Measurements from ENCODE around the gene HOXA13.

Gene HOXA13

GRCh38 chr7:27214239-27214950 is 14.5 kb upstream of the HOXA13 start:
- H3K36me3 Mint-ChIP-seq (ENCODE audit: low read depth) = no peaks in the 10 kb centered on the region
- H3K27me3 Mint-ChIP-seq (ENCODE audit: low read depth) = peaks cover 100% of the 10 kb centered on the region
- no peak overlapping the region for H3K4me3 Mint-ChIP-seq
- H3K27ac Mint-ChIP-seq = no peak overlapping the region
- no peak for TF ChIP-seq CTCF (IDR thresholded peaks at IDR 0.05; ENCODE audit: unreplicated experiment in 3 of 3)
- H3K9me3 Mint-ChIP-seq = no peaks in the 10 kb centered on the region
- no peaks in the 10 kb centered on the region for H3K4me1 Mint-ChIP-seq

- Mint-ChIP-seq H3K27me3 (ENCODE audit: low read depth) (peaks cover 100% of the 10 kb centered on the region), H3K4me1 (no peaks in the 10 kb centered on the region), H3K4me3 (no peak overlapping the region), H3K9me3 (no peaks in the 10 kb centered on the region), H3K36me3 (ENCODE audit: low read depth) (no peaks in the 10 kb centered on the region), H3K27ac (no peak overlapping the region)
- no peak for TF ChIP-seq CTCF (IDR thresholded peaks at IDR 0.05; ENCODE audit: unreplicated experiment in 3 of 3)
These were observed 13.7 kb upstream of the HOXA13 start for GRCh38 chr7:27213433-27214238.

- Mint-ChIP-seq H3K9me3 (peaks cover 2% of the 10 kb centered on the region), H3K27me3 (ENCODE audit: low read depth) (peaks cover 100% of the 10 kb centered on the region), H3K27ac (no peak overlapping the region), H3K4me3 (no peak overlapping the region), H3K4me1 (no peaks in the 10 kb centered on the region), H3K36me3 (ENCODE audit: low read depth) (no peaks in the 10 kb centered on the region)
- TF ChIP-seq CTCF (IDR thresholded peaks at IDR 0.05; ENCODE audit: unreplicated experiment in 3 of 3) = no peak
These were observed 12.9 kb upstream of the HOXA13 start for GRCh38 chr7:27212497-27213432.

GRCh38 chr7:27211764-27212204 is 11.9 kb upstream of the HOXA13 start:
- Mint-ChIP-seq H3K27ac (no peak overlapping the region), H3K36me3 (ENCODE audit: low read depth) (no peaks in the 10 kb centered on the region), H3K9me3 (peaks cover 2% of the 10 kb centered on the region), H3K27me3 (ENCODE audit: low read depth) (peaks cover 100% of the 10 kb centered on the region), H3K4me3 (no peak overlapping the region), H3K4me1 (no peaks in the 10 kb centered on the region)
- TF ChIP-seq CTCF (IDR thresholded peaks at IDR 0.05; ENCODE audit: unreplicated experiment in 3 of 3) = no peak

- Mint-ChIP-seq H3K27ac (no peak overlapping the region), H3K36me3 (ENCODE audit: low read depth) (no peaks in the 10 kb centered on the region), H3K4me1 (peaks cover under 1% of the 10 kb centered on the region), H3K4me3 (no peak overlapping the region), H3K9me3 (peaks cover 4% of the 10 kb centered on the region), H3K27me3 (ENCODE audit: low read depth) (peaks cover 100% of the 10 kb centered on the region)
- TF ChIP-seq CTCF (IDR thresholded peaks at IDR 0.05; ENCODE audit: unreplicated experiment in 3 of 3) = no peak
These were observed 11.2 kb upstream of the HOXA13 start for GRCh38 chr7:27211084-27211446.

All from nephron (organoid).